ENCODE results near the gene TTC3.
"Not testable (repeated sequence)": the region's sequence is repeated elsewhere in the genome, so short reads cannot be mapped to it uniquely, and the experiment has no call there.

TTC3 gene

GRCh38 chr21:37220981-37221664 is 148.1 kb downstream of the TTC3 start:
- Histone ChIP-seq H3K79me2 (ENCODE audit: low read length) (no peaks in the 10 kb centered on the region), H4K20me1 (ENCODE audit: insufficient read depth, low read length) (no peaks in the 10 kb centered on the region), H2AFZ (ENCODE audit: low read length) (peak overlapping the region; percentile 86), H3K9ac (ENCODE audit: low read length) (peak overlapping the region; percentile 31; the same call in 1 of the 2 replicates), H3K4me1 (ENCODE audit: low read length) (peaks cover 12% of the 10 kb centered on the region), H3K9me2 (replicated peaks; ENCODE audit: insufficient read depth, low read length) (no peaks in the 10 kb centered on the region), H3K4me2 (ENCODE audit: low read depth, low read length) (peak overlapping the region; percentile 95), H3K9me3 (replicated peaks; ENCODE audit: insufficient read depth, low read length) (no peaks in the 10 kb centered on the region), H3F3A (ENCODE audit: insufficient read depth, low read length) (peaks cover 8% of the 10 kb centered on the region; the same call in 1 of the 2 replicates), H3K36me3 (replicated peaks; ENCODE audit: insufficient read depth, low read length) (no peaks in the 10 kb centered on the region), H3K27me3 (replicated peaks; ENCODE audit: insufficient read depth, low read length) (no peaks in the 10 kb centered on the region), H3K27ac (ENCODE audit: low read length) (no peak overlapping the region; the same call in 1 of the 2 replicates), H3K4me3 (ENCODE audit: low read length) (peak overlapping the region; percentile 67)
- TF ChIP-seq EZH2 (optimal IDR thresholded peaks at IDR 0.05; ENCODE audit: low read depth, low read length) (no peak), EZH2phosphoT487 (IDR thresholded peaks at IDR 0.05; ENCODE audit: low read length) (no peak), CTCF (IDR thresholded peaks at IDR 0.05; ENCODE audit: low read length) (peak; percentile 29; the same call in 1 of the 2 replicates)
- DNase-seq, result peak; percentile 95

- H2AFZ ChIP-seq (ENCODE audit: low read length); H3K27ac ChIP-seq (ENCODE audit: low read length); H3K9me3 ChIP-seq (replicated peaks; ENCODE audit: insufficient read depth, low read length); H4K20me1 ChIP-seq (ENCODE audit: insufficient read depth, low read length); H3K27me3 ChIP-seq (replicated peaks; ENCODE audit: insufficient read depth, low read length); DNase-seq; H3K9me2 ChIP-seq (replicated peaks; ENCODE audit: insufficient read depth, low read length); H3K4me3 ChIP-seq (ENCODE audit: low read length); H3K4me2 ChIP-seq (ENCODE audit: low read depth, low read length); H3K36me3 ChIP-seq (replicated peaks; ENCODE audit: insufficient read depth, low read length); H3K79me2 ChIP-seq (ENCODE audit: low read length); H3K9ac ChIP-seq (ENCODE audit: low read length); H3F3A ChIP-seq (ENCODE audit: insufficient read depth, low read length): not testable (repeated sequence)
- H3K4me1 ChIP-seq (ENCODE audit: low read length), result peaks cover 12% of the 10 kb centered on the region
Observed at GRCh38 chr21:37222248-37222647, 149.2 kb downstream of the TTC3 start.

- H3K79me2 ChIP-seq (ENCODE audit: low read length), result no peaks in the 10 kb centered on the region
- no peak for TF ChIP-seq CTCF (IDR thresholded peaks at IDR 0.05; ENCODE audit: low read length)
- TF ChIP-seq EZH2phosphoT487 (IDR thresholded peaks at IDR 0.05; ENCODE audit: low read length), result no peak
- no peak for TF ChIP-seq EZH2 (optimal IDR thresholded peaks at IDR 0.05; ENCODE audit: low read depth, low read length)
Observed at GRCh38 chr21:37223804-37224345, 150.8 kb downstream of the TTC3 start.

More at GRCh38 chr21:37223804-37224345, 150.8 kb downstream of the TTC3 start:
- no peak overlapping the region for H3K4me3 ChIP-seq (ENCODE audit: low read length)
- H3K4me1 ChIP-seq (ENCODE audit: low read length), result peaks cover 12% of the 10 kb centered on the region
- H3K9me3 ChIP-seq (replicated peaks; ENCODE audit: insufficient read depth, low read length), result no peaks in the 10 kb centered on the region
- H3K27me3 ChIP-seq (replicated peaks; ENCODE audit: insufficient read depth, low read length), result no peaks in the 10 kb centered on the region
- no peaks in the 10 kb centered on the region for H4K20me1 ChIP-seq (ENCODE audit: insufficient read depth, low read length)
- H3K4me2 ChIP-seq (ENCODE audit: low read depth, low read length), result no peak overlapping the region
- H3K9ac ChIP-seq (ENCODE audit: low read length), result no peak overlapping the region
- no peaks in the 10 kb centered on the region for H3K9me2 ChIP-seq (replicated peaks; ENCODE audit: insufficient read depth, low read length)
- peaks cover 2% of the 10 kb centered on the region; the same call in 1 of the 2 replicates for H3K36me3 ChIP-seq (replicated peaks; ENCODE audit: insufficient read depth, low read length)
- no peak overlapping the region for H3K27ac ChIP-seq (ENCODE audit: low read length)
- no peak overlapping the region for H2AFZ ChIP-seq (ENCODE audit: low read length)
- peaks cover 8% of the 10 kb centered on the region; the same call in 1 of the 2 replicates for H3F3A ChIP-seq (ENCODE audit: insufficient read depth, low read length)
- DNase-seq, result no peak

Measured in MM.1S (cell line).